IMR-90 (cell line): ENCODE results near the gene TBC1D30.

Experiments
- BHLHE40 ChIP-seq: fragments of 150-350 bp; IDR thresholded peaks from 2 replicates; pipeline ENCODE4 v1.6.1; 2016; ENCODE audit warnings: mild to moderate bottlenecking, low read depth, low read length
- CEBPB ChIP-seq: IDR thresholded peaks from 2 replicates; pipeline ENCODE4 v1.6.1; 2012; ENCODE audit warnings: low read depth, low read length, improper control_type of control experiment
- CHD1 ChIP-seq: IDR thresholded peaks from 2 replicates; pipeline ENCODE4 v1.6.1; 2012; ENCODE audit warnings: low read depth, low read length, improper control_type of control experiment
- ELK1 ChIP-seq: fragments of 150-350 bp; IDR thresholded peaks from 2 replicates; pipeline ENCODE4 v1.6.1; 2016; ENCODE audit warnings: low read depth, mild to moderate bottlenecking, low read length, moderate library complexity, borderline replicate concordance
- FOS ChIP-seq: fragments of 150-350 bp; IDR thresholded peaks from 2 replicates; pipeline ENCODE4 v1.6.1; 2016; ENCODE audit warnings: low read depth, low read length
- MAZ ChIP-seq: IDR thresholded peaks from 2 replicates; pipeline ENCODE4 v1.6.1; 2012; ENCODE audit warnings: low read depth, mild to moderate bottlenecking, low read length, improper control_type of control experiment, moderate library complexity, borderline replicate concordance
- MXI1 ChIP-seq: IDR thresholded peaks from 2 replicates; pipeline ENCODE4 v1.6.1; 2012; ENCODE audit warnings: low read depth, mild to moderate bottlenecking, low read length, moderate library complexity, borderline replicate concordance
- NFE2L2 ChIP-seq: fragments of 150-350 bp; IDR thresholded peaks from 2 replicates; pipeline ENCODE4 v1.6.1; 2016; ENCODE audit warnings: low read depth, mild to moderate bottlenecking, low read length
- POLR2A ChIP-seq: IDR thresholded peaks from 2 replicates; pipeline ENCODE4 v1.6.1; 2012; ENCODE audit warnings: mild to moderate bottlenecking, low read depth, low read length
- RAD21 ChIP-seq: IDR thresholded peaks from 2 replicates; pipeline ENCODE4 v1.6.1; 2012; ENCODE audit warnings: low read length, improper control_type of control experiment
- RFX5 ChIP-seq: IDR thresholded peaks from 2 replicates; pipeline ENCODE4 v1.8.0; 2012; ENCODE audit warnings: low read depth, mild to moderate bottlenecking, low read length, moderate library complexity
- SMC3 ChIP-seq: fragments of 150-350 bp; IDR thresholded peaks from 2 replicates; pipeline ENCODE4 v1.6.1; 2016; ENCODE audit warnings: low read depth, mild to moderate bottlenecking, antibody characterized with exemption, low read length, moderate library complexity
- USF2 ChIP-seq: fragments of 150-350 bp; IDR thresholded peaks from 2 replicates; pipeline ENCODE4 v1.6.1; 2017; ENCODE audit warnings: mild to moderate bottlenecking, antibody characterized with exemption, low read length, low read depth
- TF ChIP-seq, protein P1 (sequence below): conservative IDR thresholded peaks from 2 replicates; pipeline ENCODE4 v1.5.1; 2012; ENCODE audit warnings: mild to moderate bottlenecking, low read depth, low read length, improper control_type of control experiment

- TF ChIP-seq, protein P1, sequence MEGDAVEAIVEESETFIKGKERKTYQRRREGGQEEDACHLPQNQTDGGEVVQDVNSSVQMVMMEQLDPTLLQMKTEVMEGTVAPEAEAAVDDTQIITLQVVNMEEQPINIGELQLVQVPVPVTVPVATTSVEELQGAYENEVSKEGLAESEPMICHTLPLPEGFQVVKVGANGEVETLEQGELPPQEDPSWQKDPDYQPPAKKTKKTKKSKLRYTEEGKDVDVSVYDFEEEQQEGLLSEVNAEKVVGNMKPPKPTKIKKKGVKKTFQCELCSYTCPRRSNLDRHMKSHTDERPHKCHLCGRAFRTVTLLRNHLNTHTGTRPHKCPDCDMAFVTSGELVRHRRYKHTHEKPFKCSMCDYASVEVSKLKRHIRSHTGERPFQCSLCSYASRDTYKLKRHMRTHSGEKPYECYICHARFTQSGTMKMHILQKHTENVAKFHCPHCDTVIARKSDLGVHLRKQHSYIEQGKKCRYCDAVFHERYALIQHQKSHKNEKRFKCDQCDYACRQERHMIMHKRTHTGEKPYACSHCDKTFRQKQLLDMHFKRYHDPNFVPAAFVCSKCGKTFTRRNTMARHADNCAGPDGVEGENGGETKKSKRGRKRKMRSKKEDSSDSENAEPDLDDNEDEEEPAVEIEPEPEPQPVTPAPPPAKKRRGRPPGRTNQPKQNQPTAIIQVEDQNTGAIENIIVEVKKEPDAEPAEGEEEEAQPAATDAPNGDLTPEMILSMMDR = no peak
- TF ChIP-seq POLR2A (no peak), BHLHE40 (no peak), CHD1 (no peak), RFX5 (no peak), FOS (no peak), CEBPB (no peak), MXI1 (no peak), RAD21 (no peak), MAZ (no peak), SMC3 (no peak), USF2 (no peak), NFE2L2 (no peak), ELK1 (no peak)
Observed at GRCh38 chr12:64821116-64821630, 3.3 kb upstream of the TBC1D30 start.
